SU-DHL-6 (cell line): ENCODE results near the gene KDM2A.

ENCODE experiments used
- H2AFZ ChIP-seq: fragments of 200-600 bp; sonication (generic); 2 replicates; pipeline ENCODE4 v1.6.1; 2014; ENCODE audit warnings: low read depth, mild to moderate bottlenecking, moderate library complexity, mixed read lengths, antibody characterized with exemption, low read length; ENCODE audit not compliant: severe bottlenecking
- H3F3A ChIP-seq: fragments of 200-600 bp; shearing (Covaris generic); 2 replicates; pipeline ENCODE4 v1.6.0; 2016; ENCODE audit warnings: antibody characterized with exemption, mild to moderate bottlenecking; ENCODE audit not compliant: insufficient read depth
- H3K27ac ChIP-seq: fragments of 200-600 bp; sonication (generic); 2 replicates; pipeline ENCODE4 v1.5.1; 2016; ENCODE audit warnings: low read depth, mild to moderate bottlenecking, low read length, moderate library complexity, mixed read lengths
- H3K27me3 ChIP-seq: fragments of 200-600 bp; sonication (generic), shearing (Covaris generic); 2 replicates; pipeline ENCODE4 v1.6.0; 2014; ENCODE audit warnings: mild to moderate bottlenecking, low read length
- H3K36me3 ChIP-seq: fragments of 200-600 bp; sonication (generic); 2 replicates; pipeline ENCODE4 v1.6.1; 2014; ENCODE audit warnings: mild to moderate bottlenecking, low read length, mixed read lengths
- H3K4me2 ChIP-seq: fragments of 300-600, 200-600 bp; shearing (Covaris generic), sonication (generic); 2 replicates; pipeline ENCODE4 v1.6.0; 2014; ENCODE audit warnings: low read length, low read depth, mild to moderate bottlenecking; ENCODE audit not compliant: poor library complexity, severe bottlenecking
- H3K4me3 ChIP-seq: fragments of 200-600 bp; sonication (generic); 2 replicates; pipeline ENCODE4 v1.5.1; 2014; ENCODE audit warnings: antibody characterized with exemption, low read length, mild to moderate bottlenecking, mixed read lengths; ENCODE audit not compliant: insufficient read depth, poor library complexity, severe bottlenecking
- H3K79me2 ChIP-seq: fragments of 200-600 bp; sonication (generic); 2 replicates; pipeline ENCODE4 v1.6.1; 2014; ENCODE audit warnings: mild to moderate bottlenecking, low read length, moderate library complexity; ENCODE audit not compliant: insufficient read depth
- H3K9ac ChIP-seq: fragments of 200-600 bp; sonication (generic); 2 replicates; pipeline ENCODE4 v1.7.0; 2014; ENCODE audit warnings: mild to moderate bottlenecking, low read length
- H3K9me2 ChIP-seq: fragments of 200-600 bp; sonication (generic); replicated peaks from 2 replicates; pipeline ENCODE4 v1.6.1; 2014; ENCODE audit warnings: low read length; ENCODE audit not compliant: insufficient read depth
- H3K9me3 ChIP-seq: fragments of 200-600 bp; sonication (generic); 2 replicates; pipeline ENCODE4 v1.6.1; 2014; ENCODE audit warnings: low read length, mixed read lengths; ENCODE audit not compliant: insufficient read depth
- H4K20me1 ChIP-seq: fragments of 200-600 bp; sonication (generic); 2 replicates; pipeline ENCODE4 v1.6.1; 2014; ENCODE audit warnings: low read depth, mild to moderate bottlenecking, antibody characterized with exemption, low read length, moderate library complexity, mixed read lengths
- EZH2phosphoT487 ChIP-seq: fragments of 200-600 bp; sonication (generic), shearing (Covaris generic); conservative IDR thresholded peaks from 2 replicates; pipeline ENCODE4 v1.6.1; 2018; ENCODE audit warnings: mild to moderate bottlenecking, antibody characterized with exemption, low read length, moderate library complexity, mixed read lengths
- TF ChIP-seq, protein P1 (sequence below): fragments of 200-600 bp; sonication (generic); IDR thresholded peaks from one replicate; pipeline ENCODE4 v1.5.1; 2017; ENCODE audit warnings: antibody characterized with exemption, mild to moderate bottlenecking, low read length, moderate library complexity; ENCODE audit not compliant: insufficient read depth, poor library complexity, severe bottlenecking

The KDM2A gene

DNA sequence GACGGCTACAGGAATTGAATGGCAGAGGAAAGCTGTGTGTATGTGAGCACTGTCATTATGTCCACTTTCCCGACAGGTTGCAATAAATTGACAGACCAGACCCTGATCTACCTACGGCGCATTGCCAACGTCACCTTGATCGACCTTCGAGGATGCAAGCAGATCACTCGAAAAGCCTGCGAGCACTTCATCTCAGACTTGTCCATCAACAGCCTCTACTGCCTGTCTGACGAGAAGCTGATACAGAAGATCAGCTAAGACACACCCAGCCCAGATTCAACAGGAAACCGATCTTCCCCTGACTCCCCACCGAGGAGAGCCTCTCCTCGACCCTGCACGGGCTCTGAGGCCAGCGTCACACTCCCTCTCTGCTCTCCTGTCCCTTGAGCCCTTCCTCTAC lies 135.7 kb downstream of the KDM2A start:
- Histone ChIP-seq H3K4me2 (no peak overlapping the region), H3K36me3 (0 out of 2 replicates have a peak, but pooled peaks cover 7% of the 10 kb centered on the region), H3K9me3 (no peaks in the 10 kb centered on the region)

DNA sequence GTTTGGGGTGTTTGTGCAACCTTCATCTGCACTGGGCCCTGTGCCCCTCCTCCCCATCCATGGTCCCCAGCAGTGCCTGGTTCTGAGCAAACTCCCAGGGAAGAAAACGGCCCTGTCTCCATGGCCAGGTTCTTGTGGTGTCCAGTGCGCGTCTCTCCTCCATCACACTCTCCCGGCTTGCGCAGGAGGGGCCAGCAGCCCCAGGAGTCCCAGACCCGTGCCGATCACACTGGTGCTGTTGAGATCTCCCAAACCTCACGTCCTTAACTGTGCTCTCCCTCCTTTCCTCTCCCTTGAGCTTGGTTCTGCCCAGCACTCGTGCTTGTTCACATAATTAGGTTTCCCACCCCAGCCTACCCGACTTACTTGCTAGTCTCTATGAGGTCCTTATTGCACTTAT lies 136.3 kb downstream of the KDM2A start:
- Histone ChIP-seq H3K79me2 (no peaks in the 10 kb centered on the region), H3K9me3 (no peaks in the 10 kb centered on the region), H3K9ac (no peak overlapping the region), H3F3A (peaks cover 12% of the 10 kb centered on the region; the same call in 1 of the 2 replicates), H3K36me3 (0 out of 2 replicates have a peak, but pooled peaks cover 6% of the 10 kb centered on the region), H3K27ac (no peak overlapping the region), H3K9me2 (no peaks in the 10 kb centered on the region), H3K4me2 (no peak overlapping the region), H4K20me1 (no peaks in the 10 kb centered on the region), H2AFZ (no peak overlapping the region), H3K4me3 (no peak overlapping the region), H3K27me3 (no peaks in the 10 kb centered on the region)
- TF ChIP-seq, protein P1, sequence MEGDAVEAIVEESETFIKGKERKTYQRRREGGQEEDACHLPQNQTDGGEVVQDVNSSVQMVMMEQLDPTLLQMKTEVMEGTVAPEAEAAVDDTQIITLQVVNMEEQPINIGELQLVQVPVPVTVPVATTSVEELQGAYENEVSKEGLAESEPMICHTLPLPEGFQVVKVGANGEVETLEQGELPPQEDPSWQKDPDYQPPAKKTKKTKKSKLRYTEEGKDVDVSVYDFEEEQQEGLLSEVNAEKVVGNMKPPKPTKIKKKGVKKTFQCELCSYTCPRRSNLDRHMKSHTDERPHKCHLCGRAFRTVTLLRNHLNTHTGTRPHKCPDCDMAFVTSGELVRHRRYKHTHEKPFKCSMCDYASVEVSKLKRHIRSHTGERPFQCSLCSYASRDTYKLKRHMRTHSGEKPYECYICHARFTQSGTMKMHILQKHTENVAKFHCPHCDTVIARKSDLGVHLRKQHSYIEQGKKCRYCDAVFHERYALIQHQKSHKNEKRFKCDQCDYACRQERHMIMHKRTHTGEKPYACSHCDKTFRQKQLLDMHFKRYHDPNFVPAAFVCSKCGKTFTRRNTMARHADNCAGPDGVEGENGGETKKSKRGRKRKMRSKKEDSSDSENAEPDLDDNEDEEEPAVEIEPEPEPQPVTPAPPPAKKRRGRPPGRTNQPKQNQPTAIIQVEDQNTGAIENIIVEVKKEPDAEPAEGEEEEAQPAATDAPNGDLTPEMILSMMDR = no peak
- no peak for TF ChIP-seq EZH2phosphoT487

More for the DNA sequence above, 135.7 kb downstream of the KDM2A start:
- Histone ChIP-seq H3K9ac (no peak overlapping the region), H3K27ac (no peak overlapping the region), H3K27me3 (no peaks in the 10 kb centered on the region), H3K9me2 (no peaks in the 10 kb centered on the region), H3K4me3 (no peak overlapping the region), H4K20me1 (no peaks in the 10 kb centered on the region), H3K79me2 (no peaks in the 10 kb centered on the region), H2AFZ (no peak overlapping the region), H3F3A (peaks cover 12% of the 10 kb centered on the region; the same call in 1 of the 2 replicates)
- no peak for TF ChIP-seq EZH2phosphoT487
- TF ChIP-seq, protein P1 = no peak

DNA sequence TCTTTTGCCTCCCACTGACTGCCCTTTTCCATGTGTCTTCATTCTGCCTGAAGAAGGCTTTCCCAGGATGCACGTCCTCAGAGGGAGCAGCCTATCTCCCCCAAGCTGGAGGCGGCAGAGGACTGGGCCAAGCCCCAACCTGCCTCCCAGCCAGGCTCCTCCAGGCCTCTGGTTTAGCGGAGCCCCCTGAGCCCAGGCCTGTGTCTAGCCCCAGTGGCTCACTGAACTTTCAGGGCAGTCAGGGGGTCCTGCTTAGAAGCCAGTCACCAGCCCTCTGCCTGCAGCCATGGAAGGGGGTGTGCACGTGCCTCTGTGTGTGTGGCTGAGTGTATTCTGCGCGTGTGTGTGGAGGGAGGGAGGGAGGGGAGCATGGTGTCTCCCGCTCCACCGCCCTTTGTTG lies 136.8 kb downstream of the KDM2A start:
- 0 out of 2 replicates have a peak, but pooled peaks cover 3% of the 10 kb centered on the region for H3K36me3 ChIP-seq
- no peak for TF ChIP-seq EZH2phosphoT487
- TF ChIP-seq, protein P1 = no peak

More for the DNA sequence above, 136.8 kb downstream of the KDM2A start:
- H3K4me3 ChIP-seq = no peak overlapping the region
- no peak overlapping the region for H2AFZ ChIP-seq
- peaks cover 12% of the 10 kb centered on the region; the same call in 1 of the 2 replicates for H3F3A ChIP-seq
- H3K9ac ChIP-seq = no peak overlapping the region
- no peaks in the 10 kb centered on the region for H3K27me3 ChIP-seq
- H3K4me2 ChIP-seq = no peak overlapping the region
- H3K9me2 ChIP-seq = no peaks in the 10 kb centered on the region
- H3K9me3 ChIP-seq = no peaks in the 10 kb centered on the region
- no peaks in the 10 kb centered on the region for H3K79me2 ChIP-seq
- no peak overlapping the region for H3K27ac ChIP-seq
- no peaks in the 10 kb centered on the region for H4K20me1 ChIP-seq
